Epithelial cell of proximal tubule (primary cell): ENCODE data around the gene DRICH1. TPM values are rescaled to one million over a fixed set of nuclear protein-coding genes. Genes with fewer than 3 reads are reported as not detected.
"Not testable (repeated sequence)": the region's sequence is repeated elsewhere in the genome, so short reads cannot be mapped to it uniquely, and the experiment has no call there.

Source experiments
- DNase-seq: peaks from one replicate; pipeline ENCODE4 v3.0.0-alpha.2; 2011; ENCODE audit warnings: low read depth
- H3K4me3 ChIP-seq: 2 replicates; pipeline ENCODE4 v1.5.1; 2011; ENCODE audit warnings: low read depth, mild to moderate bottlenecking, low read length
- total RNA-seq: library from RNA; depleted of rRNA; stranded (reverse); fragments of >200 nt; gene quantifications from 2 replicates; pipeline ENCODE4 v1.2.3, GENCODE V29; 2015
- TF ChIP-seq, protein P1 (sequence below): conservative IDR thresholded peaks from 2 replicates; pipeline ENCODE4 v1.5.1; 2012; ENCODE audit warnings: low read depth, mild to moderate bottlenecking, low read length

DRICH1 gene
- total RNA-seq, 1 donor from 2014 or later = not detected

DNA sequence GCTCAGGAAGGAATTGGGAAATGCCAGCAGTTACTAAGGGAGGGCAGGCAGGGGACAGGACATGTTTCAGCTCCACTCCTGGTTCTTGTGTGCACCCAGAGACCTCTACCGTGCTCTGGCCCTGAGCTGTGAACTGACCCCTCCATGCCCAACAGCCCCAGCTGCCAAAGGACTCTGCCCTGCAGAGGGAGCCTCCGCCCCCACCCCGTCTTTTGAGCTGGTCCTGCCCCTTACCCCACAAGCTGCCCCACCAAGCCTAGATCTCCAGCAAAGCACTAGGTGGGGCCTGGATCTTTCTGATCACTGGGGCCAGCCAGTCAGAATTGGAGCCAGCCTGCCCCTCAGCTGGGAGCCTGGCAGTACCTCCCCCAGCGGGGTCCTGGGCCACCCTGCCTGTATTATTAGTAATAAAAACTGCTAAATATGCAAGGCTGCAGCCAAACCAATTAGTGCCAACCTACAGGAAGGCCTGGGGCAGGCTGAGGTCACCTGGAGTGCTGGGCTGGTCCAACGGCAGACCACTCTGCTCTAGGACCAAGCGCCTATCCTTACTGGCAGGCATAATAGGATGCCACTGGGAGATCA, 23.9 kb upstream of the DRICH1 start:
- no peak overlapping the region for H3K4me3 ChIP-seq
- no peak for DNase-seq
- TF ChIP-seq, protein P1, sequence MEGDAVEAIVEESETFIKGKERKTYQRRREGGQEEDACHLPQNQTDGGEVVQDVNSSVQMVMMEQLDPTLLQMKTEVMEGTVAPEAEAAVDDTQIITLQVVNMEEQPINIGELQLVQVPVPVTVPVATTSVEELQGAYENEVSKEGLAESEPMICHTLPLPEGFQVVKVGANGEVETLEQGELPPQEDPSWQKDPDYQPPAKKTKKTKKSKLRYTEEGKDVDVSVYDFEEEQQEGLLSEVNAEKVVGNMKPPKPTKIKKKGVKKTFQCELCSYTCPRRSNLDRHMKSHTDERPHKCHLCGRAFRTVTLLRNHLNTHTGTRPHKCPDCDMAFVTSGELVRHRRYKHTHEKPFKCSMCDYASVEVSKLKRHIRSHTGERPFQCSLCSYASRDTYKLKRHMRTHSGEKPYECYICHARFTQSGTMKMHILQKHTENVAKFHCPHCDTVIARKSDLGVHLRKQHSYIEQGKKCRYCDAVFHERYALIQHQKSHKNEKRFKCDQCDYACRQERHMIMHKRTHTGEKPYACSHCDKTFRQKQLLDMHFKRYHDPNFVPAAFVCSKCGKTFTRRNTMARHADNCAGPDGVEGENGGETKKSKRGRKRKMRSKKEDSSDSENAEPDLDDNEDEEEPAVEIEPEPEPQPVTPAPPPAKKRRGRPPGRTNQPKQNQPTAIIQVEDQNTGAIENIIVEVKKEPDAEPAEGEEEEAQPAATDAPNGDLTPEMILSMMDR = no peak

DNA sequence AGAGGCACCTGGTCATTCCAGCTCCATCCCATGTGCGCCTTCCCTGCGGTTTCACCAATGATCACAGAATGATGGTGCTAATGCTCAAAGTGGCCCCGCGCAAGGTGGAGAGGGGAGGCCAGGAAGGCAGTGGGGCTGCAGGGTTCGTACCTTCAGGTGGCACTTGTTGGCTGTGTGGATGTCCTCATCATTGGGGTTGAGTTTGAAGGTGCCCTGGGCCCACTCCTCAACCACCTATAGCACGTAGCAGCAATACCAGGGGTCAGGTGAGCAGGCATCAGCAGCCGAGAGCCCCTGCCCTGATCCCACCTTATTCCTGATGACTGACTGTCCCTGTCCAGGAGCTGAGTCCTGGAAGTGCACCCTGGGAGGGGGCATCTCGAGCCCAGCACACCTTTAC, 20.6 kb upstream of the DRICH1 start:
- TF ChIP-seq, protein P1 = no peak
- H3K4me3 ChIP-seq = no peak overlapping the region
- DNase-seq = no peak

GRCh38 chr22:23652286-23652685, 20.2 kb upstream of the DRICH1 start:
- H3K4me3 ChIP-seq = no peak overlapping the region
- no peak for DNase-seq
- TF ChIP-seq, protein P1 = no peak

- TF ChIP-seq, protein P1 = no peak
- DNase-seq = no peak
- H3K4me3 ChIP-seq = no peak overlapping the region
Observed at GRCh38 chr22:23651676-23652075, 19.6 kb upstream of the DRICH1 start.

GRCh38 chr22:23649071-23649501, 17.0 kb upstream of the DRICH1 start:
- no peak for DNase-seq
- H3K4me3 ChIP-seq = no peak overlapping the region
- TF ChIP-seq, protein P1 = no peak

DNA sequence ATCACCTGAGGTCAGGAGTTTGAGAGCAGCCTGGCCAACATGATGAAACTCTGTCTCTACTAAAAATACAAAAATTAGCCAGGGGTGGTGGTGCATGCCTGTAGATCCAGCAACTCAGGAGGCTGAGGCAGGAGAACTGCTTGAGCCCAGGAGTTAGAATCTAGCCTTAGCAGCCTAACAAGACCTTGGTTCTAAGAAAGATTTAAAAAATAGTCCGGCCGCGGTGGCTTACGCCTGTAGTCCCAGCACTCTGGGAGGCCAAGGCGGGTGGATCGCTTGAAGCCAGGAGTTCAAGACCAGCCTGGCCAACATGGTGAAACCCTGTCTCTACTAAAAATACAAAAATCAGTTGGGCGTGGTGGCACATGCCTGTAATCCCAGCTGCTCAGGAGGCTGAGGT, 14.4 kb upstream of the DRICH1 start:
- H3K4me3 ChIP-seq, DNase-seq: not testable (repeated sequence)

GRCh38 chr22:23640206-23640605, 8.1 kb upstream of the DRICH1 start:
- not testable (repeated sequence) for DNase-seq

GRCh38 chr22:23639661-23640060, 7.5 kb upstream of the DRICH1 start:
- no peak for DNase-seq
- TF ChIP-seq, protein P1 = no peak
- no peak overlapping the region for H3K4me3 ChIP-seq

More at GRCh38 chr22:23640206-23640605, 8.1 kb upstream of the DRICH1 start:
- not testable (repeated sequence) for H3K4me3 ChIP-seq
